HG03442 (cell line): ENCODE measurements around the gene FOXL1.

Experiments used
- ATAC-seq: cut with Tn5 transposase; IDR thresholded peaks from one replicate; pipeline ENCODE4 v1.9.1; 2021; ENCODE audit warnings: mild to moderate bottlenecking, moderate library complexity; ENCODE audit not compliant: unreplicated experiment

FOXL1 gene

DNA sequence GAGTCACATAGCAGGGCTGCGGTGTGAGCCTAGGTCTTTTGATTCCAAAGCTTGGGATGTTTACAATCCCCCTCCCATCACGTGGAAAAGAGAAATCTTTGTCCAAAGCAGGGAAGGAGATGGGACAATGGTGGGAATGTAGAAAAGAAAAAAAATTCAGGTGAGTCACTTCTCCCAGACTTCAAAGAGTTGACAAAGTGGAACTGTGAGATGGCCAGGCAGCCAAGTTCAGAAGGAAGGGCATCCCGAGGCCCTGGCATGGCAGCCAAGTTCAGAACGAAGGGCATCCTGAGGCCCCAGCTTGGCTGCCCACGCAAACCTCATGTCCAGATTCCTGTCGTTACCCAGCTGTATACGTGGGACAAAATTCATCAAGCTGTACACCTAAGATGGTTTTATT lies 47.5 kb downstream of the FOXL1 start:
- no peak for ATAC-seq

DNA sequence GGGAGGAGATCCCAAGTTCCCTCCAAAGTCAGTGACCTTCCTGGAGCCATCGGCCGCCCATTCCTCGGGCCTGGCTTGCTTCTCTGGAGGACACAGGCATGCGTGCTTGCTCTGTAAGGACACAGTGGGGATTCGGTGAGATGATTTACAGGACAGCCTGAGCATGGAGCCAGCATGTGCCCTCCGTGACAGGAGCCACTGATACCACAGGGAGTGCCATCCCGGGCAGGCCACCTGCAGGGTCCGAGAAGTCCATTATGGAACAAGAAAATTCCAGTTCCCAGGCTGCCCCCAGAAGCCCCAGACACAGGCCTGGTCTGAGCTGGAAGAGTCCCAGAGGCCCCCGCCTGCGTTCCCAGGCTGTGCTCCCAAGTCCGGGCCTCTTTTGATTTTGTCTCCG lies 47.9 kb downstream of the FOXL1 start:
- no peak for ATAC-seq

DNA sequence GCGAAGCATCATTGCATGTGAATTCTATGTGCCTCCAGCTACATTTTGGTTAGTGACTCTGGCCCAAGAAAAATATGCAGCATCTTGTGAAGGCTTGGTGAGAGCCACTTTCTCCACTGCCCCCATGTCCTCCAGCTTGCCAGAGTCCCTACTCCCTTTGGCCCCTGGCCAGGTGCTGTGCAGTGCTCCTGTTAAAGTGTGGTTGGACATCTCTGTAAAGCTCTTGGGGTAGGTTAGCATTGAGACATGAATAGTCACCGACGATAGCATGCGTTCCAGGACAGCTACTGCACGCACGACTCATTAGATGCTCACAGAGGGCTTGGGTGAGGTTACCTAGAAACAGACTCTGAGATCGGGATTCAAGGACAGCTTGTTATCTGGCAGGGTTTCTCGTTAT lies 48.6 kb downstream of the FOXL1 start:
- no peak for ATAC-seq

DNA sequence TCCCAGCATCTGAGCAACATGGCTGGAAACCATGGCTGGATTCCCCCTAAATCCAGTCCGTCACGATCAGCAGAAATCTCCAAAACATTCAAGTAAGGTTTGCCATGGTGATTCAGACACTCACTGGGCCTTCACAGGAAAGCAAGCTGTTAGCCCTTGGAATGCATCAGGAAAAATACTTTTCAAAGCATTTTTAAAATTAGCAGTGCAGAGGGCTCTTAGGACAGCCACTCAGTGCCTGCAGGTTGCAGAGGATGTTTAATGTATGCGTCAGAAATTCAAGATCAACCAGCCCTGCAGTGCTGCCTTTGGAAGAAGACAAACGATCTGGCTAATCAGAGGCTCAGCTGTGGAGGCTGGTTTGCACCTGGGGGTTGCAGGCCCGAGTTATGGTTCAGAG lies 50.3 kb downstream of the FOXL1 start:
- no peak for ATAC-seq

DNA sequence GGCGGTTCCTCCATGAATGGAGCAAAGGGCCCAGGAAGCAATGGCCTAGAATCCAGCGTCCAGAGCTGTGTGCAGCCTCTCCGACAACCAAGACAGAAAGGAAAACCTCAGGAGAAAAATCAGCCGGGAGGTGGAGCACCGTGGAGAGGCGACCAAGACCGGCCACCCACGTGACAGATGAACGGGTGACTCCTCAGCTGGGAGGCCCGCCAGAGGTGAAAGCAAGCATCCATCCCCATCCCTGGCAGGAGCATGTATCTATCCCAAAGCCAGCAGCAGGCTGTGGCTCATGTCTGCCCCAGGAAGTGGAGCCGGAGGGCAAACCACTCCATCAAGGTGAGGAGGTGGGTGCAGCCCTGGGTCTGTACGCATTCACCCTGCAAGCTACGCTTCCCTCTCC lies 52.1 kb downstream of the FOXL1 start:
- no peak for ATAC-seq

DNA sequence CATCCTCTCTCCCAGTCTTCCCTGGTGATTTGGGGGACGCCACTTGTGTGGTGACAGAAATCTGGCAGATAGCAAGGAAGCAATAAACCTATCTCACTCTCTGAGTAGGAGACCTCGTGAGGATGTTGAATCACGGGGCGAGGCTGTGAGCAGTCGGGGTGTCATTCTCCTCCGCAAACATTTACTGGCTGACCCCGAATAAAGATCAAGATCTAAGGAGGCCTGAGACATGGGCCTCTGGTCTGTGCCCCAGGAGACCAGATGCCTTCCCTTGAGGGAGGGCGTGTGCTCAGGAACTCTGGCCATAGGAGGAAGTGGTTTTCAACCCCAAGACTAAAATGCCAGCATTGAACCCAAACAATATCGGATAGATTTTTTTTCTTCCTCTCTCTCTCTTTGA lies 53.1 kb downstream of the FOXL1 start:
- ATAC-seq, result no peak
